AG08396 (cell line): ENCODE measurements around the gene CNDP2.
"Not testable (repeated sequence)": the region's sequence is repeated elsewhere in the genome, so short reads cannot be mapped to it uniquely, and the experiment has no call there.

Experiments
- DNase-seq: peaks from one replicate; pipeline ENCODE4 v3.0.0; 2012; ENCODE audit warnings: low spot score, mixed read lengths

Gene CNDP2

DNA sequence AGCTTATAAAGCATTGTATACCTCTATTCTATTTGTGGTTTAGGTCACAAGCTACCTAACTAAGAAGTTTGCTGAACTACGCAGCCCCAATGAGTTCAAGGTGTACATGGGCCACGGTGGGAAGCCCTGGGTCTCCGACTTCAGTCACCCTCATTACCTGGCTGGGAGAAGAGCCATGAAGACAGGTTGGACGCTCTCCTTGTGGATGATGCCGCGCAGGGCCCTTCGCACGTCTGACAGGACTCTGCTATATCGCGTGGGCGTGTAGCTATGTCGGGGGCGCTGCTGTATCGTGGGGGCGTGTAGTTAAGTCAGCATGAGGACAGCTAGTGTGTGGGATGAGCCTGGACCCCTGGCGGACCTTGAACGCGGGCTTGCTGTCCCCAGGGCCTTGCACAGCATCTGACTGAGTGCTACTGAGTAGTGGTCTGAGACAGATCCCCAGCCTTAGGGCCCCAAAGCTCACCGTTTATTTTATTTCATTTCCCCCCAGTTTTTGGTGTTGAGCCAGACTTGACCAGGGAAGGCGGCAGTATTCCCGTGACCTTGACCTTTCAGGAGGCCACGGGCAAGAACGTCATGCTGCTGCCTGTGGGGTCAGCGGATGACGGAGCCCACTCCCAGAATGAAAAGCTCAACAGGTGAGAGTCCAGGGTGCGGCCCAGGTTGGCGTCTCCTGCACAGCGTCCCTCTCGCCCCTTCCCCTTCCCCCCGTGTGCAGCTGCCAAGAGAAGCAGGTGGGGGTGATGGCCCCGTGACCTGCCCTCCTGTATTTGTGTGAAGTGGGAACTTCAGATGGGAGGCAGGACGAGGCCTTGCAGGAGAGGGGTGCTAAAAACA lies 22.5 kb downstream of the CNDP2 start:
- DNase-seq, result no peak

DNA sequence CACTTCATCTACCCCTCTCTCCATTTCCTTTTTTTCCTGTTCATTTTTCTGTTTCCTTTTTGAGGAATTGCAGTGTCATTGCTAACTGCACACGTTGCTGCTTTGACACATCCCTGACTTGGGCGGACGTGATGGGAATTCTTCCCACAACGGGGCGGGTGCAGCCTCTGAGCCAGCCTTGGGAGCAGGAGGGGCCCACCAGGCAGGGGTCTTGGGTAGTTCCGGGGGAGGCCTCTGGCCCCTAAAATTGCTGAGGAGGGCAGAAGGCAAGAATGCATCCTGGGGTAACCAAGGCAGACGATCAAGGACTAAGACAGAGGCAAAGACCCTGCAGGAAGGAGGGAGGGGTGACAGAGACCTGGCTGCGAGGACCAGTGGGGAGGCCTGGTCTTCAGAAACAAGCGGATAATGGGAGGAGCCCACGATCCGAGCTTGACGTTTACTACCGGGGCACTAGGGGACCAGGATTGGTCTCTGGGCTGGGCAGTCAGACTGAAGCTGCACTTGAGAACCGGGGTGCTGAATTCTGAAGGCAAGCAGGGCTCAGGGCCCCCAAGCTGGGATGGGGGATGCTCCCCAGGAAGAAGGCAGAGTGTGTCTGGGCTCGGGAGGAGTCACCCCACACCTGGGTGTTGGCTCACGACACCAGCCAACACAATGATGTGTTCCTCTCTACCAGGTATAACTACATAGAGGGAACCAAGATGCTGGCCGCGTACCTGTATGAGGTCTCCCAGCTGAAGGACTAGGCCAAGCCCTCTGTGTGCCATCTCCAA lies 23.3 kb downstream of the CNDP2 start:
- no peak for DNase-seq

- no peak for DNase-seq
Measured at GRCh38 chr18:74520096-74520833, 24.1 kb downstream of the CNDP2 start.

- no peak for DNase-seq
Measured at GRCh38 chr18:74521068-74521725, 25.0 kb downstream of the CNDP2 start.

DNA sequence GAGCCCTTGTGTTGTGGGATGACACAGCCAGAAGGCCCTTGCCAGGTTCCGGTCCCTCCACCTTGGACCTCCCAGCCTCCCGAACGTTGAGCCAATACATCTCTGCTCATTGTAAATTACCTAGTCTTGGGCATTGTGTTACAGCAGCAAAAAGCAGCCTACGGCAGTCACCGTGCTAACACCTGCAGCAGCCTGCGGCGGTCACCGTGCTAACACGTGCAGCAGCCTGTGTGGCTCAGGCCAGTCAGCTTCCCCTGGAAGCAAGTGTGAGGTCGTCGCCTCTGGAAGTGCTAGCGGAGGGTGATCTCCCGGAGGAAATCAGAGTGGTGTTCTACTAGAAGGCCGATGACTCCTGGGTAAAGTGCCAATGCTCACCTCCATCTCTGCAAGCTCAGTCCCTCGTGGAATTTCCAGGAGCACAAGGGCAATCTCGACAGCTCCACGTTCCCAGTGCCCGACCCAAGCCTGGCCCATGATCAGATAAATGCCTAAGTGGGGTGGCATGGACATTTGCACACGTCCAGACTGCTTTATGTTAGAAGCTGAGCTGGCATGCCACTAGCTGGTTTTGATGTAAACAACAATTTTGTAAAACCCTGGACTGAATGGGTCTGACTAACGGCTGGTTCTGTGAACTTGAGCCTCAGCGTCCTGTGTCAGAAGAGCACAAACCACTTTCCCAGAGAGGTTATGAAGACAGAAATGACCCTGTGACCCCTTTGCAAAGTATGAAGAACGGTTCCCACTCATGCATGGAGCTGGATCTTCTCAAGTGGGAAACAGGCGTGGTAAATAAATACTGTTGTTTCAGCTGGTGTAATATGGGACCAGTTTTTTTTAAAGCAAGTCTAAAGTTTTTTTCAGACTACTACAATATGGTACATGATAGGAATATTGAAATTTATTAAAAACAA lies 26.7 kb downstream of the CNDP2 start:
- DNase-seq, result no peak

- DNase-seq, result no peak
Measured at GRCh38 chr18:74524097-74524496, 27.9 kb downstream of the CNDP2 start.

DNA sequence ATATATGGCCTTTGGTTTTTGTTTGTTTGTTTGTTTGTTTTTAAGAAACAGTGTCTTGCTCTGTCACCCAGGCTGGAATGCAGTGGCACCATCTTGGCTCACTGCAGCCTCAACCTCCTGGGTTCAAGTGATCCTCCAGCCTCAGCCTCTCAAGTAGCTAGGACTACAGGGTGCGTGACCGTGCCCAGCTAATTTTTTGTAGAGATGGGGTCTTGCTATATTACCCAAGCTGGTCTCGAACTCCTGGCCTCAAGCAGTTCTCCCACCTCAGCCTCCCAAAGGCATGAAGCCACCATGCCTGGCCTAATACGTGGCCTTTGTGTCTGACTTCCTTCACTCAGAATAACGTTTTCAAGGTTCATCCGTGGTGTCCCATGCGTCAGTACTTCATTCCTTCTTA lies 28.8 kb downstream of the CNDP2 start:
- not testable (repeated sequence) for DNase-seq

GRCh38 chr18:74525741-74526140 lies 29.6 kb downstream of the CNDP2 start:
- DNase-seq, result no peak

DNA sequence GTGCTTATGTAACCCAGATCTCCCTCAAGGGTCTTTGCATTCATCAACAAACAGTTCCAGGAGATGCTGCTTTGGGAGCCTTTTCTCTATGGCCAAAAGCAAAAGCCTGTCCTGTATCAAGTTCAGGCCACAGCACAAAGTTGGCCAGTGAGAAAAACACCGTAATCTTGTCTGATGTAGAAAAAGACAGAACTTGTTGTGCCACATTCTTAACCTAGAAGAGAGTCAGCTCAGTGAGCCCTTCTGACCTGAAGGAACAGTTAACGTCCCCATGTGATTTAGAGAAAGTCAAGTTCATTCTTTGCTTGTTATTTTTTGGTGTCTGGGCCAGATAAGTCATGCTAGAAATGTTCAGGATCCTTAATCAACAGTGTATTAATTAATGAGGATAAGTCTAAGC lies 30.3 kb downstream of the CNDP2 start:
- no peak for DNase-seq

DNA sequence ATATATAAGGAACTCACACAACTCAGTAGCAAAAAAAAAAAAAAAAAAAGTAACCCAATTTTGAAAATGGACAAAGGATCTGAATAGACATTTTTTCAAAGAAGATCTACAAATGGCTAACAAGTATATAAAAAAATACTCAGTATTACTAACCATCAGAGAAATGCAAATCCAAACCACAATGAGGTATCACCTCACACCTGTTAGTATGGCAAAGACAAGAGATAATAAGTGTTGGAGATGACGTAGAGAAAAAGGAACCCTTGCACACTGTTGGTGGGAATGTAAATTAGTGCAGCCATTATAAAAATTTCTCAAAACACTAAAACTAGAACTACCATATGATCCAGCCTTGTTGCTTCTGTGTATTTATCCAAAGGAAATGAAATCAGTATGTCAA lies 32.3 kb downstream of the CNDP2 start:
- no peak for DNase-seq

GRCh38 chr18:74528913-74529312 lies 32.8 kb downstream of the CNDP2 start:
- DNase-seq, result no peak

DNA sequence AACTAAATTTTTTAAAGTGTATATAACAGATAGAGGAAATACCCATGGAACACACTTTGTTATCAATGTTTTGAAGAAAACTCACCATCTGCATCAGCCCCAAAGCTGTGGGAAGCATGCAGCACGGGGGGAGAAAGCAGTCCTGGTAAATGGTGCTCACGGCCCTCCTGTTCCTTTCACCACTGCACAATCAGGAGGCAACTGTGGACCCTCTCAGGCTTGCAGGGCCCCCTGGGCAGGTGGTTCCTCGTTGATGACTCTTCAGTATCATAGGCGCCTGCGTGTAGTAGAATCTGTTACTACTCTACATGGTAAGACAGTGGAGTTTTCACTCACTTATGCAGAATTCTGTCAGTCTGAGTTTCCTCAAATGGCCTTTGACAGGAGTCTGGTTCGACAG lies 33.2 kb downstream of the CNDP2 start:
- DNase-seq, result no peak

DNA sequence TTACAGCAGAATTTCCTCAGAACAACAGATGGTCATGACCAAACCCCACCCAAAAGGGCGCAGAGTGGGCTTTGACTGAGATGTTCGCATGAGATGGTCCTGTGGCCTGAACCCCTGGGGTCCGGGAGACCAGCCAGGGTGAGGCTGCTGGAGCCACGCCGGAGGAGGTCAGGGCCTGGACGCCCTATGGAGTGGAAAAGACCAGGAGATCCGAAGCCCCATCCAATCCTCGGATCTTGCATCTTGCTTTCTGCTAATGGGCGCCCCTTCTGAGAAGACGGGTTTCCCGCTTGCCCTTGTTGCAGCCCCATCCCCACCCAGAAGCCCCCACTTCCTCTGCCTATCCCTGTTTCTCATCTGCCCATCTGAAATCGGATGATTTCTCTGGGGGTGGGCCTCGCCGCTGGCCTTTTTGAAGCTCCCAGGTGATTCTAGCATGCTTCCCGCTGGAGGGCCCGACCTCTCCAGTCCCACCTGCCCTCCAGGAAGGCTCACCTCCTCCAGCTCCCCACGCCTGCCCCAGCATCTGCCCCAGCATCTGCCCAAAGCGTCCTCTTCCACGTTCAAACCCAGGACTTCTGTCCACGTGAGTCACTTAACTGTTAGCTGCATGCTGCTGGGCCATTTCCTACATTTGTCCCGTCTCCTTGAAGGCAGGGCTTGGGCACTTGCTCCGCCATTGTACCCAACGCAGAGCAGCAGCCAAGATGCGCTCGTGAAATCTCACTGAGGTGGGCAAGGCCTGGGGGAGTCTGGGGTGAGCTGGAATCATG lies 33.8 kb downstream of the CNDP2 start:
- DNase-seq, result no peak

DNA sequence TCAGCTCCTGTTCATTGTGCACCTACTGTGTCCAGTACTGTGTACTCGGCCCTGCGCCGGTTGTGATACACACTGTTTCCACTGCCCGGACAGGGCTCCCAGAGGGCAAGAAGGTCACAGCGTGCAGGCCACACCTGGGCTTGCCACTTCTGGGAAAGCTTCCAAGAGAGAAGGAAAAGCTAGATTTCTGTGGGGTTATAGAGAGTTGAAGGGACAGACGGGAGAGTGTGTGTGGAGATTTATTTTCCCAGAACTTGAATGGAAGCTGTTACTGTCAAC lies 34.4 kb downstream of the CNDP2 start:
- DNase-seq, result no peak

DNA sequence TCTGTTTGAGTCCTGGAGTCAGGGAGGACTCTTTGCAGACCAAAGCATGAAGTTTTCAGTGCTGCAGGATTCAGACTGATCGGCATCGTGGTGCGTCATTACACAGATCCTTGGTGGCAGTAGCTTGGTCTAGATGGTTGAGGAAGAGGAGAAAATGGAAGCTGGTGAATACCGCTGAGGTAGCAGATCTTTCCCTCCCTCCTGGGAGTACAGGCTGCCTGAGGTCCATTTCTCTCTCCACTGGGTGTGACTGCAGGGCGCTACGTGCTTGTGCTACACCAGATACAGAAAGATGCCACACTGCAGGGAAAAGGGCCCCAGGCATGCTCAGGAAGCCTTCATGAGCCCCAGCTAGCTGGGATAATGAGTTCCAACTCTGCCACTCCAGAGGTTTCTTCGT lies 34.9 kb downstream of the CNDP2 start:
- DNase-seq, result no peak

GRCh38 chr18:74532511-74533025 lies 36.4 kb downstream of the CNDP2 start:
- no peak for DNase-seq

DNA sequence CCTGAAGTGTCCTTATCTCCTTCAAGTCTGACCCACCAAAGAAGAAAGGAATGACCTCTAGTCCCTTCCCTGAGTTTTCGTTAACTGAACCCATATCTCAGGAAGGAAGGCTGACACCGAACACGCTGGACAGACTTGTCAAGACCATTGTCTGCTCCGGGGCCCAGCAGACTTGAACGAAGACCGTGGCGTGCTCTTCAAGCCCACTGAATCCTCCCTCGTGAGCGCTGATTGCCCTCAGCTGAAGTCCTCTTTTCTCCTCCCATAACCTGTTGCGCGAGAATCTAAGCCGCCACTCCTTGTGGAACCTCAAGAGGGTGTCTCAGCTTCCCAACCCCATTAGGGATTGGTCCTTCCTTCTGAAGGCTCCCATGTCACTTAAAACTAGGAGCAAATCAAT lies 37.5 kb downstream of the CNDP2 start:
- no peak for DNase-seq

DNA sequence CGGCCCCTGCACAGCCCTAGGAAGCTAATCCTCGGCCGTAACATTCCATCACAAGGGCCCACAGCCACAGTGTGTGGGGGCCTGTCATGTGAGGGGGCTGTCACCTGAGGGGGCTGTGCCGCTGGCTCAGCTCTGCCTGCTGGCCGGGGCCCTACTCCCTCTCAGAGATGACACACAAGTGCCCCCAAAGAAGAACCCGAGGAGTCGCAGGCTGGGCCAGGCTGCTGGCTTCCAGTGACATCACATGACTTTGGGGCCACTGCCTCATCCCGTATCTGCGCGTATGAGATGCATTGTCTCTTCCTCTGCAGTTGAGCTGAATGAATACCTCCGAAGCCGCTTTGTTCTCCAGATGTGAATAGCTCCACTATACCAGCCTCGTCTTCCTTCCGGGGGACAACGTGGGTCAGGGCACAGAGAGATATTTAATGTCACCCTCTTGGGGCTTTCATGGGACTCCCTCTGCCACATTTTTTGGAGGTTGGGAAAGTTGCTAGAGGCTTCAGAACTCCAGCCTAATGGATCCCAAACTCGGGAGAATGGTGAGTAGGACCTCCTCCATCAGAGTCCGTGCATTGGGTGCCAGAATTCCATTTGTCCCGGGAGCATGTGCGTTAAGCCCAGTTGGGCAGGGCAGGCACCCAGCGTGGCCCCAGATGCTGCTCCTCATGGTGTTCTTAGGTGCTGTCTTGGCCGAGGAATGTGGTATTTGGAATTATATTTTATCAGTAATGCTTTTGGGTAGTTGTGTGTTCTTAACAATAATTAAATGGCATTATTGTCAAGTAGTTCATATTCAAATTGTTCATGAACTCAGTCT lies 38.2 kb downstream of the CNDP2 start, which contains the start of gene CNDP1:
Gene CNDP1, plus strand, starts transcription at position 351 of the 820 bp plus-strand sequence. Its CDS starts 168 bp downstream, at position 519.
- no peak for DNase-seq

DNA sequence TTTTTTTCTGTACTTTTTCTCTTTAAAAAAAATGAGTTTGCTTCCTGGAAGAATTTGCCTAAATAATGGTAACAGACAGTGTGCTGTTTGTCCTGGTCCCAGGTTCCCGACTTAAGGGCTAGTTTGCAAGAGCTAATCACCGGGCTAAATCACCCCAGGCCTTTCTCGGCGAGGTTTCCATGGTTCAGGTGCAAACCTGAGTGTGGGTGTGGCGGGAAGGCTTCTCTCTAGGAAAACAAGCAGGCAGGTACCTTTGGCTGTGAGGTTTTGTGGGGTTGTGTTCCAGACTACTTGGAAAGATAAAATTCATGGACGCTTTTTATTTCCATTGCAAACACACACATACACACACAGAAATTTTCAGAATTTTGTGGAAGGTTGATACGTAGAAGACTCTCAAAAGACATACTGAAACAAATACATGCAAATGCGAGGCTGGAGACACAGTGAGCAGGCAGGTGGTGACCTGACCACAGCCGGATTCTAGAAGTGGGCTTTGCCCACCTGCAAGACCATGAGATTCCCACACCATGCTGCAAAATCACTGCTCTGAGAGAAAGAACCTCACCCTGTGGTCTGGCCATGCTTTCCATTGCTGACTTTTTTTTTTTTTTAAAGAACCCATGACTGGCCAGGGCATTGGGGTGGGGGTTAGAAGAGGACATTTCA lies 39.0 kb downstream of the CNDP2 start:
- DNase-seq, result no peak
